ENCODE results near the gene HES4.

HES4 gene

GRCh38 chr1:980602-981395 lies 19.1 kb downstream of the HES4 start:
- POLR2A ChIA-PET: interaction anchor here (1.1 to 1.3 kb wide), 3 partner anchors 8 to 41 kb away, joined by 3 to 5 read pairs (median 3); no protein-coding TSS in a partner anchor
- peaks cover 3% of the 10 kb centered on the region; the same call in 1 of the 2 replicates for H3K4me1 ChIP-seq (ENCODE audit: control insufficient read depth, insufficient read depth, low read length)
- H3K4me3 ChIP-seq (ENCODE audit: low read depth, low read length): no peak overlapping the region

More at GRCh38 chr1:980602-981395, 19.1 kb downstream of the HES4 start:
- TF ChIP-seq HIC1 (tag by site-specific recombination; IDR thresholded peaks at IDR 0.05): no peak
- TF ChIP-seq ZBTB10 (tag by site-specific recombination; IDR thresholded peaks at IDR 0.05): no peak
- no peak for TF ChIP-seq ZNF585B (tag by site-specific recombination; IDR thresholded peaks at IDR 0.05)
- TF ChIP-seq ZNF426 (tag by site-specific recombination; IDR thresholded peaks at IDR 0.05): no peak
- no peak for TF ChIP-seq EGR2 (tag by site-specific recombination; IDR thresholded peaks at IDR 0.05; ENCODE audit: low read depth)
- TF ChIP-seq ZNF677 (tag by site-specific recombination; IDR thresholded peaks at IDR 0.05): no peak
- no peak for TF ChIP-seq ZNF843 (tag by site-specific recombination; IDR thresholded peaks at IDR 0.05)
- no peak for TF ChIP-seq ZBTB21 (tag by site-specific recombination; IDR thresholded peaks at IDR 0.05)
- no peak for TF ChIP-seq ZNF221 (tag by site-specific recombination; IDR thresholded peaks at IDR 0.05; ENCODE audit: borderline replicate concordance)
- no peak for TF ChIP-seq ZNF692 (tag by site-specific recombination; IDR thresholded peaks at IDR 0.05)
- no peak for TF ChIP-seq MYNN (tag by site-specific recombination; IDR thresholded peaks at IDR 0.05; ENCODE audit: borderline replicate concordance)
- no peak for TF ChIP-seq ZSCAN5A (tag by site-specific recombination; IDR thresholded peaks at IDR 0.05)
- no peak for TF ChIP-seq ZNF501 (tag by site-specific recombination; IDR thresholded peaks at IDR 0.05)
- no peak for TF ChIP-seq ZNF645 (tag by site-specific recombination; IDR thresholded peaks at IDR 0.05)
- no peak for TF ChIP-seq ZNF140 (tag by site-specific recombination; IDR thresholded peaks at IDR 0.05)
- TF ChIP-seq ZNF560 (tag by site-specific recombination; IDR thresholded peaks at IDR 0.05; ENCODE audit: borderline replicate concordance): no peak
- TF ChIP-seq ZNF658 (tag by site-specific recombination; IDR thresholded peaks at IDR 0.05): no peak
- Histone ChIP-seq H3K9me3 (ENCODE audit: control insufficient read depth, insufficient read depth, low read depth, low read length) (no peaks in the 10 kb centered on the region), H3K36me3 (ENCODE audit: control insufficient read depth in 2 of 2, insufficient read depth in 1 of 2, low read length in 2 of 2) (no peaks in the 10 kb centered on the region), H3K27ac (ENCODE audit: extremely low read depth, low read depth, low read length) (no peak overlapping the region)
- CTCF ChIA-PET: interaction anchor here (0.6 to 3.0 kb wide), 5 partner anchors 21 to 311 kb away, joined by 3 to 15 read pairs (median 4); no protein-coding TSS in a partner anchor

Data from HEK293 (cell line).